MM.1S (cell line): ENCODE measurements around the gene GOT1.

Experiments used
- CTCF ChIP-seq: fragments of 300-600 bp; sonication (generic); IDR thresholded peaks from 2 replicates; pipeline ENCODE4 v1.5.1; 2016; ENCODE audit warnings: antibody characterized with exemption, low read length, mixed read lengths
- EZH2phosphoT487 ChIP-seq: fragments of 300-600 bp; sonication (generic); IDR thresholded peaks from 2 replicates; pipeline ENCODE4 v1.6.1; 2018; ENCODE audit warnings: antibody characterized with exemption, low read length

- TF ChIP-seq CTCF, result no peak
- no peak for TF ChIP-seq EZH2phosphoT487
Observed at GRCh38 chr10:99431190-99431760, 851 bp upstream of the GOT1 start.
